Measurements from ENCODE around the gene CLDN34.
A peak's percentile ranks its signal among the peaks of the same experiment; 100 is the strongest.

Gene CLDN34

GRCh38 chrX:10016519-10017132 is 49.5 kb downstream of the CLDN34 start:
- DNase-seq (ENCODE audit: low spot score): peak; percentile 20

GRCh38 chrX:10017872-10018271 is 50.7 kb downstream of the CLDN34 start:
- DNase-seq (ENCODE audit: low spot score): no peak
